PC-9 (cell line): ENCODE data around the gene CNTNAP2. TPM values are rescaled to one million over a fixed set of nuclear protein-coding genes. Genes with fewer than 3 reads are reported as not detected.

Experiments
- BruUV-seq: library from RNA; stranded (reverse); fragments of 400-500 nt; replicated peaks from 2 replicates; lab custom pipeline; 2021; lab: Mats Ljungman, UMichigan
- CTCF ChIA-PET: fragments of 300-600 bp; sonication (Branson Sonifier 250); formaldehyde crosslinking; loops from one replicate; lab custom pipeline; 2022; ENCODE audit warnings: antibody characterized with exemption; lab: Charles Lee
- POLR2A ChIA-PET: fragments of 300-600 bp; sonication (Branson Sonifier 250); formaldehyde crosslinking; loops from one replicate; lab custom pipeline; 2022; ENCODE audit warnings: antibody characterized with exemption; ENCODE audit not compliant: unreplicated experiment; lab: Charles Lee
- DNase-seq, 2 experiments: peaks; one replicate each; pipeline versions ENCODE4 v3.0.0 to v3.0.0-alpha.2; 2015 to 2022; ENCODE audit warnings: mixed read lengths in 1 of 2
- H2AFZ ChIP-seq: fragments of 200-600 bp; sonication (generic); 2 replicates; pipeline ENCODE4 v1.8.1; 2017; ENCODE audit warnings: antibody characterized with exemption
- H3F3A ChIP-seq: fragments of 200-600 bp; sonication (generic); 2 replicates; pipeline ENCODE4 v1.8.1; 2017; ENCODE audit warnings: antibody characterized with exemption, mild to moderate bottlenecking, low read depth; ENCODE audit not compliant: insufficient read depth
- H3K27ac ChIP-seq: fragments of 200-600 bp; sonication (generic); 2 replicates; pipeline ENCODE4 v1.6.1; 2016; ENCODE audit warnings: mixed run types
- H3K27me3 ChIP-seq: fragments of 200-600 bp; sonication (generic); 2 replicates; pipeline ENCODE4 v1.6.1; 2016; ENCODE audit warnings: low read depth, mixed run types; ENCODE audit not compliant: insufficient read depth
- H3K36me3 ChIP-seq: fragments of 200-600 bp; sonication (generic); 2 replicates; pipeline ENCODE4 v1.6.1; 2016; ENCODE audit warnings: low read depth, mixed run types
- H3K4me1 ChIP-seq: fragments of 200-600 bp; sonication (generic); replicated peaks from 2 replicates; pipeline ENCODE4 v1.6.1; 2016; ENCODE audit warnings: mixed run types; ENCODE audit not compliant: insufficient read depth
- H3K4me2 ChIP-seq: fragments of 200-600 bp; sonication (generic); 2 replicates; pipeline ENCODE4 v1.6.1; 2017; ENCODE audit warnings: mixed run types
- H3K4me3 ChIP-seq: fragments of 200-600 bp; sonication (generic); 2 replicates; pipeline ENCODE4 v1.6.1; 2016; ENCODE audit warnings: mixed run types
- H3K79me2 ChIP-seq: fragments of 200-600 bp; sonication (generic); 2 replicates; pipeline ENCODE4 v1.6.1; 2017; ENCODE audit warnings: low read depth, mixed run types
- H3K9me2 ChIP-seq: fragments of 200-600 bp; sonication (generic); 2 replicates; pipeline ENCODE4 v1.8.1; 2017; ENCODE audit warnings: mild to moderate bottlenecking; ENCODE audit not compliant: insufficient read depth
- H3K9me3 ChIP-seq: fragments of 200-600 bp; sonication (generic); 2 replicates; pipeline ENCODE4 v1.8.1; 2016; ENCODE audit warnings: low read depth; ENCODE audit not compliant: insufficient read depth
- H4K20me1 ChIP-seq: fragments of 200-600 bp; sonication (generic); 2 replicates; pipeline ENCODE4 v1.8.1; 2017; ENCODE audit not compliant: insufficient read depth
- CTCF ChIP-seq: fragments of 200-600 bp; sonication (generic); conservative IDR thresholded peaks from 2 replicates; pipeline ENCODE4 v1.6.1; 2017; ENCODE audit warnings: mixed run types, antibody characterized with exemption, mild to moderate bottlenecking, moderate library complexity
- EZH2 ChIP-seq: fragments of 200-600 bp; sonication (generic); IDR thresholded peaks from 2 replicates; pipeline ENCODE4 v1.8.0; 2017; ENCODE audit warnings: antibody characterized with exemption, low read depth
- intact Hi-C: fragments of 100-400 bp; cut with micrococcal nuclease; formaldehyde crosslinking; loops from one replicate; pipeline ENCODE4 v1.10.0; 2022; ENCODE audit not compliant: unreplicated experiment
- total RNA-seq: library from RNA; stranded (reverse); gene quantifications from 2 replicates; pipeline ENCODE4 v1.2.3, GENCODE V29; 2021

CNTNAP2 gene
- total RNA-seq, 1 experiment from 2014 or later: not detected

- Histone ChIP-seq H3K27me3 (no peaks in the 10 kb centered on the region), H3K4me3 (no peak overlapping the region), H3K4me2 (no peak overlapping the region), H3K9me3 (no peaks in the 10 kb centered on the region), H3K79me2 (no peaks in the 10 kb centered on the region), H3F3A (no peaks in the 10 kb centered on the region), H4K20me1 (no peaks in the 10 kb centered on the region), H2AFZ (no peak overlapping the region), H3K9me2 (no peaks in the 10 kb centered on the region), H3K4me1 (no peaks in the 10 kb centered on the region), H3K36me3 (no peaks in the 10 kb centered on the region), H3K27ac (no peak overlapping the region)
- intact Hi-C loops: no loop called here
- TF ChIP-seq CTCF (no peak), EZH2 (no peak)
- POLR2A ChIA-PET: no interaction called here
- no peak for DNase-seq
- CTCF ChIA-PET: no interaction called here
- no TSS peak for BruUV-seq
These were observed 953.2 kb downstream of the CNTNAP2 start for GRCh38 chr7:147069771-147070170.

- no peak for TF ChIP-seq CTCF
- TF ChIP-seq EZH2: no peak
- BruUV-seq: no TSS peak
- no peak for DNase-seq
These were observed 954.3 kb downstream of the CNTNAP2 start for GRCh38 chr7:147070886-147071285.

GRCh38 chr7:147071536-147071935 is 954.9 kb downstream of the CNTNAP2 start:
- H3K4me2 ChIP-seq: no peak overlapping the region
- no peaks in the 10 kb centered on the region for H4K20me1 ChIP-seq
- BruUV-seq: no TSS peak
- CTCF ChIA-PET: no interaction called here
- intact Hi-C loops: no loop called here
- H3K4me3 ChIP-seq: no peak overlapping the region
- H3K36me3 ChIP-seq: no peaks in the 10 kb centered on the region
- H3K27me3 ChIP-seq: no peaks in the 10 kb centered on the region
- no peak overlapping the region for H3K27ac ChIP-seq
- POLR2A ChIA-PET: no interaction called here
- no peaks in the 10 kb centered on the region for H3K9me2 ChIP-seq
- H2AFZ ChIP-seq: no peak overlapping the region
- TF ChIP-seq EZH2: no peak
- no peak for TF ChIP-seq CTCF
- no peaks in the 10 kb centered on the region for H3K79me2 ChIP-seq
- H3F3A ChIP-seq: no peaks in the 10 kb centered on the region
- H3K9me3 ChIP-seq: no peaks in the 10 kb centered on the region; the same call in 1 of the 2 replicates
- H3K4me1 ChIP-seq: no peaks in the 10 kb centered on the region
- no peak for DNase-seq

More at GRCh38 chr7:147070886-147071285, 954.3 kb downstream of the CNTNAP2 start:
- H3K36me3 ChIP-seq: no peaks in the 10 kb centered on the region
- H3K4me3 ChIP-seq: no peak overlapping the region
- H3K9me2 ChIP-seq: no peaks in the 10 kb centered on the region
- H4K20me1 ChIP-seq: no peaks in the 10 kb centered on the region
- no peak overlapping the region for H3K4me2 ChIP-seq
- H3K27me3 ChIP-seq: no peaks in the 10 kb centered on the region
- no peaks in the 10 kb centered on the region for H3K4me1 ChIP-seq
- H2AFZ ChIP-seq: no peak overlapping the region
- ChIA-PET POLR2A (no interaction called here), CTCF (no interaction called here)
- H3K79me2 ChIP-seq: no peaks in the 10 kb centered on the region
- no peaks in the 10 kb centered on the region; the same call in 1 of the 2 replicates for H3K9me3 ChIP-seq
- intact Hi-C loops: no loop called here
- no peak overlapping the region for H3K27ac ChIP-seq
- H3F3A ChIP-seq: no peaks in the 10 kb centered on the region
